Mesenchymal stem cell (in vitro differentiated cells and primary cell): ENCODE measurements around the gene ATOSA.
A peak's percentile ranks its signal among the peaks of the same experiment; 100 is the strongest.

Source experiments
- DNase-seq: peaks from one replicate; pipeline ENCODE4 v3.0.0-alpha.2; 2013
- H2AFZ ChIP-seq: one replicate; pipeline ENCODE4 v1.6.1; 2013; ENCODE audit warnings: low read depth, mild to moderate bottlenecking, control low read depth, inconsistent platforms, low read length, moderate library complexity
- H2AK5ac ChIP-seq: 2 replicates; pipeline ENCODE4 v1.6.1; 2013; ENCODE audit warnings: low read length, moderate library complexity, mild to moderate bottlenecking, inconsistent platforms; ENCODE audit not compliant: severe bottlenecking
- H2BK120ac ChIP-seq: one replicate; pipeline ENCODE4 v1.6.1; 2013; ENCODE audit warnings: low read depth, mild to moderate bottlenecking, inconsistent platforms, low read length, moderate library complexity
- H2BK12ac ChIP-seq, 2 experiments: one replicate each; pipeline ENCODE4 v1.6.1; 2013; ENCODE audit warnings: inconsistent platforms in 2 of 2, low read length in 2 of 2, mild to moderate bottlenecking in 2 of 2, moderate library complexity in 2 of 2, control low read depth in 1 of 2
- H2BK15ac ChIP-seq: one replicate; pipeline ENCODE4 v1.6.1; 2013; ENCODE audit warnings: mild to moderate bottlenecking, low read depth, inconsistent platforms; ENCODE audit not compliant: poor library complexity, severe bottlenecking
- H2BK5ac ChIP-seq: 2 replicates; pipeline ENCODE4 v1.6.1; 2013; ENCODE audit warnings: low read depth, mild to moderate bottlenecking, low read length, control low read depth, inconsistent platforms; ENCODE audit not compliant: poor library complexity, severe bottlenecking
- H3K14ac ChIP-seq, 2 experiments: one replicate each; pipeline ENCODE4 v1.6.1; 2013; ENCODE audit warnings: inconsistent platforms in 2 of 2, low read length in 2 of 2, control low read depth in 1 of 2, mild to moderate bottlenecking in 1 of 2, moderate library complexity in 1 of 2
- H3K18ac ChIP-seq, 2 experiments: one replicate each; pipeline ENCODE4 v1.6.1; 2013; ENCODE audit warnings: inconsistent platforms in 2 of 2, low read length in 2 of 2, control low read depth in 1 of 2, low read depth in 1 of 2, mild to moderate bottlenecking in 1 of 2
- H3K23ac ChIP-seq, 2 experiments: one replicate each; pipeline ENCODE4 v1.6.1; 2013; ENCODE audit warnings: inconsistent platforms in 2 of 2, low read length in 2 of 2, mild to moderate bottlenecking in 2 of 2, moderate library complexity in 2 of 2, control low read depth in 1 of 2
- H3K27ac ChIP-seq: 2 replicates; pipeline ENCODE4 v1.5.1; 2013; ENCODE audit warnings: mild to moderate bottlenecking, moderate library complexity, low read length, control low read depth, inconsistent platforms; ENCODE audit not compliant: poor library complexity, severe bottlenecking
- H3K27me3 ChIP-seq, 2 experiments: 2 replicates each; pipeline versions ENCODE4 v1.6.1 to v1.7.0; 2013; ENCODE audit warnings: low read length in 2 of 2, mild to moderate bottlenecking in 2 of 2, moderate library complexity in 2 of 2, control low read depth in 1 of 2, inconsistent platforms in 1 of 2; ENCODE audit not compliant: control insufficient read depth in 1 of 2, insufficient read depth in 1 of 2
- H3K36me3 ChIP-seq, 2 experiments: 2 replicates each; pipeline versions ENCODE4 v1.6.1 to v1.7.0; 2013; ENCODE audit warnings: low read length in 2 of 2, control low read depth in 1 of 2, inconsistent platforms in 1 of 2, low read depth in 1 of 2, mild to moderate bottlenecking in 1 of 2; ENCODE audit not compliant: insufficient read depth in 2 of 2, control insufficient read depth in 1 of 2
- H3K4ac ChIP-seq, 2 experiments: one replicate each; pipeline ENCODE4 v1.6.1; 2013; ENCODE audit warnings: inconsistent platforms in 2 of 2, low read length in 2 of 2, mild to moderate bottlenecking in 2 of 2, moderate library complexity in 2 of 2, control low read depth in 1 of 2, low read depth in 1 of 2
- H3K4me1 ChIP-seq: 2 replicates; pipeline ENCODE4 v1.6.1; 2013; ENCODE audit warnings: low read depth, low read length, control low read depth; ENCODE audit not compliant: control insufficient read depth, insufficient read depth
- H3K4me2 ChIP-seq: 2 replicates; pipeline ENCODE4 v1.6.1; 2013; ENCODE audit warnings: low read length, mild to moderate bottlenecking, inconsistent platforms; ENCODE audit not compliant: poor library complexity, severe bottlenecking
- H3K4me3 ChIP-seq, 2 experiments: 2 replicates each; pipeline versions ENCODE4 v1.5.1 to v1.7.0; 2013; ENCODE audit warnings: low read length in 2 of 2, mild to moderate bottlenecking in 2 of 2, control low read depth in 1 of 2, low read depth in 1 of 2; ENCODE audit not compliant: insufficient read depth in 1 of 2
- H3K79me1 ChIP-seq: replicated peaks from 2 replicates; pipeline ENCODE4 v1.6.1; 2013; ENCODE audit warnings: mild to moderate bottlenecking, control low read depth, low read length, inconsistent platforms; ENCODE audit not compliant: poor library complexity, severe bottlenecking
- H3K9ac ChIP-seq: 2 replicates; pipeline ENCODE4 v1.7.0; 2013; ENCODE audit warnings: mild to moderate bottlenecking, low read length, moderate library complexity
- H3K9me3 ChIP-seq: 2 replicates; pipeline ENCODE4 v1.7.0; 2013; ENCODE audit warnings: mild to moderate bottlenecking, low read length; ENCODE audit not compliant: control insufficient read depth
- H4K8ac ChIP-seq: one replicate; pipeline ENCODE4 v1.6.1; 2013; ENCODE audit warnings: inconsistent platforms, mild to moderate bottlenecking, low read length, moderate library complexity
- H4K91ac ChIP-seq: one replicate; pipeline ENCODE4 v1.6.1; 2013; ENCODE audit warnings: mild to moderate bottlenecking, low read length, inconsistent platforms
- WGBS: methylation state at CpG from one replicate; pipeline ENCODE4 v1.1.7; 2013; ENCODE audit warnings: mixed read lengths; 5-methylcytosine and 5-hydroxymethylcytosine counted together

ATOSA gene

GRCh38 chr15:52657338-52657737, 21.9 kb downstream of the ATOSA start:
- Histone ChIP-seq H3K27me3 (no peaks in the 10 kb centered on the region), H4K8ac (no peak overlapping the region), H2BK15ac (no peak overlapping the region), H3K23ac (no peak overlapping the region), H2BK5ac (no peak overlapping the region), H3K27ac (no peak overlapping the region), H3K4me1 (no peaks in the 10 kb centered on the region), H3K9ac (peak overlapping the region; percentile 13), H4K91ac (no peak overlapping the region), H3K79me1 (peaks cover 3% of the 10 kb centered on the region), H3K18ac (no peak overlapping the region), H2AK5ac (no peak overlapping the region), H2BK120ac (no peak overlapping the region), H3K9me3 (no peaks in the 10 kb centered on the region), H3K4ac (no peak overlapping the region), H2AFZ (no peak overlapping the region), H2BK12ac (no peak overlapping the region), H3K14ac (no peak overlapping the region), H3K4me2 (no peak overlapping the region), H3K4me3 (no peak overlapping the region), H3K36me3 (peaks cover 0 to 73% of the 10 kb centered on the region in 2 experiments)
- no peak for DNase-seq
- 86% methylated on average over 1 of the region's 1 CpG for WGBS

DNA sequence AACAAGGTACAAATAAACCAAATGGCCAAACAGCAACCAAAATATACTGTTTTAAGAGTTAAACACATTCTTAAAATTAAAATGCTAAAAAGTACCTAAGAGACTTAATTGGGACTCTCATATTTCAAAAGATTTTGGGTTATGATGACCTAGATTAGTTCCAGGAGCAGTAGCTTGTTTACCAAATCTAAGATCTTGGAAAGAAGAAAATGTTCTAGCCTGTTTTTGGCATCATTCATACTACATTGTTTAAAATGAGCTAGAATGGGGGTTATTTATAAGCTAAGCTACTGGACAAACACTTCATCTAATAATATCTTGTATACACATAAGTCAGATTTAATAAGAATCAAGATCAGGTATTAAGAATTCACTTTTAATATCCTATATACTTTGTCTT, 22.8 kb downstream of the ATOSA start:
- no peak overlapping the region for H3K4me3 ChIP-seq
- DNase-seq = no peak
- H3K23ac ChIP-seq = no peak overlapping the region
- peaks cover 3% of the 10 kb centered on the region for H3K79me1 ChIP-seq
- H4K8ac ChIP-seq = no peak overlapping the region
- no peak overlapping the region for H3K9ac ChIP-seq
- H2AFZ ChIP-seq = no peak overlapping the region
- H3K4ac ChIP-seq = no peak overlapping the region
- no peaks in the 10 kb centered on the region for H3K9me3 ChIP-seq
- no peak overlapping the region for H3K14ac ChIP-seq
- H2BK15ac ChIP-seq = no peak overlapping the region
- no peak overlapping the region for H3K4me2 ChIP-seq
- H4K91ac ChIP-seq = no peak overlapping the region
- no peak overlapping the region for H2BK120ac ChIP-seq
- H3K27ac ChIP-seq = no peak overlapping the region
- H2BK12ac ChIP-seq = no peak overlapping the region
- H3K18ac ChIP-seq = no peak overlapping the region
- no peak overlapping the region for H2BK5ac ChIP-seq
- H3K36me3 ChIP-seq = peaks cover 0 to 64% of the 10 kb centered on the region in 2 experiments
- no peaks in the 10 kb centered on the region for H3K27me3 ChIP-seq
- H3K4me1 ChIP-seq = no peaks in the 10 kb centered on the region
- no peak overlapping the region for H2AK5ac ChIP-seq

GRCh38 chr15:52653431-52653964, 25.7 kb downstream of the ATOSA start:
- 52% methylated on average over 3 of the region's 5 CpGs for WGBS
- peak; percentile 82 for DNase-seq
- peak overlapping the region in 1 of 2 experiments; percentile 7 for H3K4me3 ChIP-seq

GRCh38 chr15:52652984-52653383, 26.2 kb downstream of the ATOSA start:
- Histone ChIP-seq H3K9me3 (no peaks in the 10 kb centered on the region), H4K8ac (no peak overlapping the region), H4K91ac (no peak overlapping the region), H3K4me2 (no peak overlapping the region), H3K27me3 (no peaks in the 10 kb centered on the region), H2BK120ac (no peak overlapping the region), H3K4me1 (no peaks in the 10 kb centered on the region), H2AFZ (no peak overlapping the region), H2AK5ac (no peak overlapping the region), H3K23ac (no peak overlapping the region), H3K18ac (no peak overlapping the region), H2BK5ac (no peak overlapping the region), H3K9ac (peak overlapping the region; percentile 87), H3K4ac (no peak overlapping the region), H3K4me3 (peak overlapping the region in 1 of 2 experiments; percentile 7), H3K36me3 (peaks cover 0 to 53% of the 10 kb centered on the region in 2 experiments), H2BK12ac (no peak overlapping the region), H3K79me1 (no peaks in the 10 kb centered on the region), H2BK15ac (no peak overlapping the region), H3K14ac (no peak overlapping the region), H3K27ac (peak overlapping the region; percentile 73)
- DNase-seq = peak; percentile 88
- 4% methylated on average over 2 of the region's 5 CpGs for WGBS

More at GRCh38 chr15:52653431-52653964, 25.7 kb downstream of the ATOSA start:
- Histone ChIP-seq H2BK15ac (no peak overlapping the region), H3K9ac (peak overlapping the region; percentile 87), H2BK120ac (no peak overlapping the region), H3K27me3 (no peaks in the 10 kb centered on the region), H2BK12ac (no peak overlapping the region), H4K8ac (no peak overlapping the region), H3K4ac (no peak overlapping the region), H3K36me3 (peaks cover 0 to 54% of the 10 kb centered on the region in 2 experiments), H3K4me2 (peak overlapping the region; percentile 21), H2BK5ac (no peak overlapping the region), H3K18ac (peak overlapping the region; percentile 68 to 69), H3K27ac (peak overlapping the region; percentile 73), H4K91ac (no peak overlapping the region), H3K9me3 (no peaks in the 10 kb centered on the region), H3K23ac (no peak overlapping the region), H2AK5ac (no peak overlapping the region), H3K79me1 (no peaks in the 10 kb centered on the region), H3K14ac (no peak overlapping the region), H2AFZ (no peak overlapping the region), H3K4me1 (no peaks in the 10 kb centered on the region)
